HG03378 (cell line): Measurements from ENCODE around the gene IRX3.

Source experiments
- ATAC-seq: cut with Tn5 transposase; IDR thresholded peaks from one replicate; pipeline ENCODE4 v1.9.1; 2021; ENCODE audit warnings: mild to moderate bottlenecking, moderate library complexity; ENCODE audit not compliant: unreplicated experiment

IRX3 gene

GRCh38 chr16:54286366-54287130 is at the start of gene IRX3:
TSS of gene IRX3 (minus strand) at chr16:54286787. CDS start at chr16:54286050, 737 bp downstream.
- ATAC-seq = no peak

GRCh38 chr16:54335230-54335629 is 48.6 kb upstream of the IRX3 start:
- ATAC-seq = no peak

- no peak for ATAC-seq
Observed at GRCh38 chr16:54334208-54334607, 47.6 kb upstream of the IRX3 start.

GRCh38 chr16:54331241-54332002 is 44.8 kb upstream of the IRX3 start:
- ATAC-seq = no peak

GRCh38 chr16:54327609-54328008 is 41.0 kb upstream of the IRX3 start:
- ATAC-seq = no peak

GRCh38 chr16:54326266-54326662 is 39.7 kb upstream of the IRX3 start:
- ATAC-seq = no peak

- no peak for ATAC-seq
Observed at GRCh38 chr16:54325616-54326265, 39.2 kb upstream of the IRX3 start.

GRCh38 chr16:54324716-54325115 is 38.1 kb upstream of the IRX3 start:
- no peak for ATAC-seq

GRCh38 chr16:54320697-54321340 is 34.2 kb upstream of the IRX3 start:
- ATAC-seq = no peak

- no peak for ATAC-seq
Observed at GRCh38 chr16:54318941-54319340, 32.4 kb upstream of the IRX3 start.

GRCh38 chr16:54317101-54317611 is 30.6 kb upstream of the IRX3 start:
- no peak for ATAC-seq

GRCh38 chr16:54316095-54316889 is 29.7 kb upstream of the IRX3 start:
- ATAC-seq = no peak

GRCh38 chr16:54313789-54314188 is 27.2 kb upstream of the IRX3 start:
- no peak for ATAC-seq

GRCh38 chr16:54312502-54312991 is 26.0 kb upstream of the IRX3 start:
- no peak for ATAC-seq

- no peak for ATAC-seq
Observed at GRCh38 chr16:54309341-54309740, 22.8 kb upstream of the IRX3 start.

GRCh38 chr16:54305080-54305479 is 18.5 kb upstream of the IRX3 start:
- no peak for ATAC-seq

- ATAC-seq = no peak
Observed at GRCh38 chr16:54303613-54304012, 17.0 kb upstream of the IRX3 start.

- ATAC-seq = no peak
Observed at GRCh38 chr16:54297154-54297553, 10.6 kb upstream of the IRX3 start.

- ATAC-seq = no peak
Observed at GRCh38 chr16:54296543-54296942, 10.0 kb upstream of the IRX3 start.
